ENCODE data around the gene TMPRSS15. TPM values are rescaled to one million over a fixed set of nuclear protein-coding genes. Genes with fewer than 3 reads are reported as not detected.

The TMPRSS15 gene
- total and polyA plus RNA-seq, 9 of the 15 experiments (the other 6 are each of a cell fraction or from before 2014, with no cell fraction given): 0.03 to 0.11 (median 0.04) TPM; not detected in 4

- Histone ChIP-seq H2AFZ (ENCODE audit: low read depth, low read length) (no peak overlapping the region), H3K4me1 (replicated peaks in 1 of 2; ENCODE audit: control insufficient read depth in 2 of 2, insufficient read depth in 2 of 2, low read length in 2 of 2) (no peaks in the 10 kb centered on the region), H3K4me2 (ENCODE audit: insufficient read depth, low read length) (no peak overlapping the region), H3K27ac (ENCODE audit: extremely low read depth, low read depth, low read length) (no peak overlapping the region), H3K27me3 (ENCODE audit: control insufficient read depth in 2 of 2, insufficient read depth in 2 of 2, low read length in 2 of 2) (no peaks in the 10 kb centered on the region), H3K9ac (ENCODE audit: insufficient read depth in 1 of 2, low read depth in 2 of 2, low read length in 2 of 2) (no peak overlapping the region), H4K20me1 (replicated peaks; ENCODE audit: control insufficient read depth, insufficient read depth, low read length) (no peaks in the 10 kb centered on the region), H3K79me2 (ENCODE audit: control insufficient read depth, insufficient read depth, low read length) (no peaks in the 10 kb centered on the region), H3K9me1 (ENCODE audit: control insufficient read depth, insufficient read depth, low read length) (no peaks in the 10 kb centered on the region), H3K9me3 (replicated peaks; ENCODE audit: control insufficient read depth, insufficient read depth, low read depth, low read length) (no peaks in the 10 kb centered on the region), H3K4me3 (no peak overlapping the region), H3K36me3 (ENCODE audit: control insufficient read depth, insufficient read depth, low read length) (no peaks in the 10 kb centered on the region)
- no TSS peak for BruUV-seq (replicated peaks)
- intact Hi-C loops (cut with micrococcal nuclease) (no loop called here), in situ Hi-C loops (cut with MboI) (no loop called here)
- ATAC-seq: no peak
- 0% methylated on average over 2 of the region's 2 CpGs for WGBS (ENCODE audit: insufficient coverage, low coverage, missing lambda C conversion rate)
- DNase-seq (ENCODE audit: extremely low read depth in 1 of 4, low spot score in 3 of 4): no peak
- ChIA-PET CTCF (ENCODE audit: low intra/inter-chr PET ratio) (no interaction called here), POLR2A (no interaction called here)
- FAIRE-seq: no peak
- no peak for TF ChIP-seq EP300 (IDR thresholded peaks at IDR 0.05; ENCODE audit: low read length)
- TF ChIP-seq C11orf30 (IDR thresholded peaks at IDR 0.05; ENCODE audit: low read depth): peak; percentile 33; the same call in 1 of the 2 replicates
- TF ChIP-seq ZNF77 (CRISPR knock-in tag; IDR thresholded peaks at IDR 0.05): no peak
- no peak for TF ChIP-seq TAF9B (IDR thresholded peaks at IDR 0.05; ENCODE audit: partially characterized antibody)
- no peak for TF ChIP-seq ZNF184 (CRISPR knock-in tag; IDR thresholded peaks at IDR 0.05)
- peak; percentile 31; the same call in 1 of the 2 replicates for TF ChIP-seq NFE2L1 (tag; IDR thresholded peaks at IDR 0.05; ENCODE audit: borderline replicate concordance, low read depth)
- TF ChIP-seq CSDE1 (IDR thresholded peaks at IDR 0.05): no peak
- no peak for TF ChIP-seq HLTF (IDR thresholded peaks at IDR 0.05)
- TF ChIP-seq GATAD2B (IDR thresholded peaks at IDR 0.05; ENCODE audit: borderline replicate concordance): no peak
- no peak for TF ChIP-seq ZKSCAN8 (CRISPR knock-in tag; IDR thresholded peaks at IDR 0.05)
- TF ChIP-seq SMARCC2 (IDR thresholded peaks at IDR 0.05; ENCODE audit: low read depth): no peak
- no peak for TF ChIP-seq MCM3 (IDR thresholded peaks at IDR 0.05)
- no peak for TF ChIP-seq TCF15 (CRISPR knock-in tag; IDR thresholded peaks at IDR 0.05)
- TF ChIP-seq ARID3A (IDR thresholded peaks at IDR 0.05; ENCODE audit: borderline replicate concordance, low read depth, low read length): no peak
- TF ChIP-seq CEBPB (tag; IDR thresholded peaks at IDR 0.05): no peak
Observed at GRCh38 chr21:18289876-18290275, 113.7 kb downstream of the TMPRSS15 start.

Measured in K562 (cell line).